ENCODE results near the gene CLIP2.
"Not testable (repeated sequence)": the region's sequence is repeated elsewhere in the genome, so short reads cannot be mapped to it uniquely, and the experiment has no call there.

DNA sequence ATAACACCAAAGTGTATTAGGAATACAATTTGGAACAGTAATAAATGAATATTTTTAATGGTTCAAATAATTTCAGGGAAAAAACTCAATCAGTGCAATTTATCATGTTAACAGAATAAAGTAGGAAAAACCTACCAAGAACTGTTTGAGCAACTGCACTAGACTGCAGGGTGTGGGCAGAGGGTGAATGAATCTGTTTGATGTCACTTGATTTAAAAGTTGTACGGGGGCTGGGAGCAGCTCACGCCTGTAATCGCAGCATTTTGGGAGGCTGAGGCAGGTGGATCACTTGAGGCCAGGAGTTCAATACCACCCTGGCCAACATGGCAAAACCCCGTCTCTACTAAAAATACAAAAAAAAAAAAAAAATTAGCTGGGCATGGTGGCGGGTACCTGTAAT, 122.4 kb downstream of the CLIP2 start:
- TF ChIP-seq, protein P1, sequence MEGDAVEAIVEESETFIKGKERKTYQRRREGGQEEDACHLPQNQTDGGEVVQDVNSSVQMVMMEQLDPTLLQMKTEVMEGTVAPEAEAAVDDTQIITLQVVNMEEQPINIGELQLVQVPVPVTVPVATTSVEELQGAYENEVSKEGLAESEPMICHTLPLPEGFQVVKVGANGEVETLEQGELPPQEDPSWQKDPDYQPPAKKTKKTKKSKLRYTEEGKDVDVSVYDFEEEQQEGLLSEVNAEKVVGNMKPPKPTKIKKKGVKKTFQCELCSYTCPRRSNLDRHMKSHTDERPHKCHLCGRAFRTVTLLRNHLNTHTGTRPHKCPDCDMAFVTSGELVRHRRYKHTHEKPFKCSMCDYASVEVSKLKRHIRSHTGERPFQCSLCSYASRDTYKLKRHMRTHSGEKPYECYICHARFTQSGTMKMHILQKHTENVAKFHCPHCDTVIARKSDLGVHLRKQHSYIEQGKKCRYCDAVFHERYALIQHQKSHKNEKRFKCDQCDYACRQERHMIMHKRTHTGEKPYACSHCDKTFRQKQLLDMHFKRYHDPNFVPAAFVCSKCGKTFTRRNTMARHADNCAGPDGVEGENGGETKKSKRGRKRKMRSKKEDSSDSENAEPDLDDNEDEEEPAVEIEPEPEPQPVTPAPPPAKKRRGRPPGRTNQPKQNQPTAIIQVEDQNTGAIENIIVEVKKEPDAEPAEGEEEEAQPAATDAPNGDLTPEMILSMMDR (conservative IDR thresholded peaks at IDR 0.05; ENCODE audit: low read length): not testable (repeated sequence)
- not testable (repeated sequence) for TF ChIP-seq EZH2phosphoT487 (IDR thresholded peaks at IDR 0.05; ENCODE audit: borderline replicate concordance, low read depth, low read length)

Measured in OCI-LY7 (cell line).